SJSA1 (cell line): ENCODE data around the gene ACSF2. TPM values are rescaled to one million over a fixed set of nuclear protein-coding genes. Genes with fewer than 3 reads are reported as not detected.
"Not testable (repeated sequence)": the region's sequence is repeated elsewhere in the genome, so short reads cannot be mapped to it uniquely, and the experiment has no call there.

Source experiments
- DNase-seq, 2 experiments: peaks; one replicate each; pipeline ENCODE4 v3.0.0-alpha.2; 2015 to 2020; ENCODE audit warnings: low spot score in 2 of 2, low read depth in 1 of 2
- H3K27ac ChIP-seq: fragments of 250-450 bp; sonication (Bioruptor Pico); 2 replicates; pipeline ENCODE4 v1.5.1; 2020; ENCODE audit warnings: mild to moderate bottlenecking, moderate library complexity
- H3K27me3 ChIP-seq: fragments of 250-450 bp; sonication (Bioruptor Pico); replicated peaks from 2 replicates; pipeline ENCODE4 v1.5.1; 2020; ENCODE audit warnings: mild to moderate bottlenecking, moderate library complexity
- H3K36me3 ChIP-seq: fragments of 250-450 bp; sonication (Bioruptor Pico); 2 replicates; pipeline ENCODE4 v1.5.1; 2020; ENCODE audit warnings: mild to moderate bottlenecking
- H3K4me1 ChIP-seq: fragments of 250-450 bp; sonication (Bioruptor Pico); replicated peaks from 2 replicates; pipeline ENCODE4 v1.6.1; 2021; ENCODE audit warnings: mild to moderate bottlenecking
- H3K4me3 ChIP-seq: fragments of 250-450 bp; sonication (Bioruptor Pico); 2 replicates; pipeline ENCODE4 v1.5.1; 2020; ENCODE audit warnings: mild to moderate bottlenecking
- H3K9me3 ChIP-seq: fragments of 250-450 bp; sonication (Bioruptor Pico); replicated peaks from 2 replicates; pipeline ENCODE4 v1.5.1; 2020; ENCODE audit warnings: mild to moderate bottlenecking
- total RNA-seq: library from RNA; depleted of rRNA; stranded (reverse); fragments of >200 nt; shearing (Covaris generic); gene quantifications from 2 replicates; pipeline ENCODE4 v1.2.3, GENCODE V29; 2014

Gene ACSF2
- total RNA-seq, 1 experiment from 2014 or later = 26.5 TPM

GRCh38 chr17:50475775-50476544, 49.9 kb downstream of the ACSF2 start:
- H3K36me3 ChIP-seq = peaks cover 19% of the 10 kb centered on the region; the same call in 1 of the 2 replicates
- H3K27me3 ChIP-seq, H3K27ac ChIP-seq, H3K4me1 ChIP-seq, H3K4me3 ChIP-seq, H3K9me3 ChIP-seq, DNase-seq: not testable (repeated sequence)

GRCh38 chr17:50476545-50477315, 50.7 kb downstream of the ACSF2 start:
- Histone ChIP-seq H3K27ac (no peak overlapping the region), H3K4me1 (peaks cover 10% of the 10 kb centered on the region), H3K27me3 (no peaks in the 10 kb centered on the region), H3K36me3 (peaks cover 19% of the 10 kb centered on the region; the same call in 1 of the 2 replicates), H3K4me3 (no peak overlapping the region), H3K9me3 (no peaks in the 10 kb centered on the region)
- DNase-seq = no peak

GRCh38 chr17:50477976-50478375, 52.0 kb downstream of the ACSF2 start:
- Histone ChIP-seq H3K36me3 (peaks cover 15% of the 10 kb centered on the region; the same call in 1 of the 2 replicates), H3K9me3 (no peaks in the 10 kb centered on the region), H3K27ac (no peak overlapping the region), H3K27me3 (no peaks in the 10 kb centered on the region), H3K4me3 (peak overlapping the region; percentile 58), H3K4me1 (peaks cover 13% of the 10 kb centered on the region)
- DNase-seq = no peak

GRCh38 chr17:50478391-50479381, 52.7 kb downstream of the ACSF2 start, which contains the start of gene RSAD1:
Gene RSAD1 (plus strand): TSS chr17:50478860. CDS start chr17:50478885, 25 bp downstream.
- no peaks in the 10 kb centered on the region for H3K27me3 ChIP-seq
- DNase-seq = peak; percentile 92 to 95
- H3K36me3 ChIP-seq = peaks cover 16% of the 10 kb centered on the region
- H3K4me1 ChIP-seq = peaks cover 13% of the 10 kb centered on the region
- peak within 1 kb of the TSS; percentile 30 for H3K27ac ChIP-seq
- no peaks in the 10 kb centered on the region for H3K9me3 ChIP-seq
- H3K4me3 ChIP-seq = peak within 1 kb of the TSS; percentile 58

- peak in 1 of 2 experiments; percentile 90 for DNase-seq
- Histone ChIP-seq H3K4me1 (peaks cover 13% of the 10 kb centered on the region), H3K27ac (no peak overlapping the region), H3K27me3 (no peaks in the 10 kb centered on the region), H3K36me3 (peaks cover 26% of the 10 kb centered on the region), H3K9me3 (no peaks in the 10 kb centered on the region), H3K4me3 (peak overlapping the region; percentile 58)
These were observed 53.6 kb downstream of the ACSF2 start for GRCh38 chr17:50479522-50480141.

- no peak overlapping the region for H3K4me3 ChIP-seq
These were observed 54.2 kb downstream of the ACSF2 start for GRCh38 chr17:50480142-50480764.

GRCh38 chr17:50480854-50481490, 55.0 kb downstream of the ACSF2 start:
- no peak for DNase-seq
- Histone ChIP-seq H3K27me3 (no peaks in the 10 kb centered on the region), H3K27ac (no peak overlapping the region), H3K4me3 (no peak overlapping the region), H3K9me3 (no peaks in the 10 kb centered on the region), H3K4me1 (peaks cover 13% of the 10 kb centered on the region), H3K36me3 (peaks cover 26% of the 10 kb centered on the region)

More at GRCh38 chr17:50480142-50480764, 54.2 kb downstream of the ACSF2 start:
- peaks cover 13% of the 10 kb centered on the region for H3K4me1 ChIP-seq
- no peaks in the 10 kb centered on the region for H3K9me3 ChIP-seq
- H3K36me3 ChIP-seq = peaks cover 26% of the 10 kb centered on the region
- H3K27me3 ChIP-seq = no peaks in the 10 kb centered on the region
- DNase-seq = no peak
- no peak overlapping the region for H3K27ac ChIP-seq

- Histone ChIP-seq H3K4me3 (no peak overlapping the region), H3K27me3 (no peaks in the 10 kb centered on the region), H3K27ac (no peak overlapping the region), H3K4me1 (peaks cover 13% of the 10 kb centered on the region), H3K9me3 (no peaks in the 10 kb centered on the region), H3K36me3 (peaks cover 26% of the 10 kb centered on the region)
- no peak for DNase-seq
These were observed 55.6 kb downstream of the ACSF2 start for GRCh38 chr17:50481648-50482047.

- peaks cover 13% of the 10 kb centered on the region for H3K4me1 ChIP-seq
- DNase-seq = peak in 1 of 2 experiments; percentile 44
These were observed 56.1 kb downstream of the ACSF2 start for GRCh38 chr17:50482110-50482509.

GRCh38 chr17:50482516-50482915, 56.5 kb downstream of the ACSF2 start:
- H3K36me3 ChIP-seq = peaks cover 26% of the 10 kb centered on the region
- peak; percentile 84 to 98 for DNase-seq
- H3K27me3 ChIP-seq = no peaks in the 10 kb centered on the region
- no peak overlapping the region for H3K4me3 ChIP-seq
- peaks cover 13% of the 10 kb centered on the region for H3K4me1 ChIP-seq
- no peaks in the 10 kb centered on the region for H3K9me3 ChIP-seq
- H3K27ac ChIP-seq = peak overlapping the region; percentile 40

More at GRCh38 chr17:50482110-50482509, 56.1 kb downstream of the ACSF2 start:
- Histone ChIP-seq H3K27me3 (no peaks in the 10 kb centered on the region), H3K36me3 (peaks cover 26% of the 10 kb centered on the region), H3K27ac (no peak overlapping the region), H3K4me3 (no peak overlapping the region), H3K9me3 (no peaks in the 10 kb centered on the region)

- H3K27me3 ChIP-seq = no peaks in the 10 kb centered on the region
- DNase-seq = no peak
- H3K4me3 ChIP-seq = no peak overlapping the region
- peaks cover 26% of the 10 kb centered on the region for H3K36me3 ChIP-seq
- no peaks in the 10 kb centered on the region for H3K9me3 ChIP-seq
- H3K4me1 ChIP-seq = peaks cover 10% of the 10 kb centered on the region
- H3K27ac ChIP-seq = no peak overlapping the region
These were observed 57.2 kb downstream of the ACSF2 start for GRCh38 chr17:50483266-50483665.
